ENCODE measurements around the gene KDELR1. TPM values are rescaled to one million over a fixed set of nuclear protein-coding genes. Genes with fewer than 3 reads are reported as not detected.

KDELR1 gene
- total and polyA plus RNA-seq, 9 of the 15 experiments (the other 6 are each of a cell fraction or from before 2014, with no cell fraction given), result 6.1 to 165 (median 58.5) TPM

- intact Hi-C loops (cut with micrococcal nuclease) (no loop called here), in situ Hi-C loops (cut with MboI) (no loop called here)
- Histone ChIP-seq H3K4me1 (replicated peaks in 1 of 2; ENCODE audit: control insufficient read depth in 2 of 2, insufficient read depth in 2 of 2, low read length in 2 of 2) (peaks cover 9 to 13% of the 10 kb centered on the region in 2 experiments; a peak in 4 of 5 replicates), H3K9me3 (replicated peaks; ENCODE audit: control insufficient read depth, insufficient read depth, low read depth, low read length) (no peaks in the 10 kb centered on the region), H4K20me1 (replicated peaks; ENCODE audit: control insufficient read depth, insufficient read depth, low read length) (no peaks in the 10 kb centered on the region), H3K27me3 (ENCODE audit: control insufficient read depth in 2 of 2, insufficient read depth in 2 of 2, low read length in 2 of 2) (no peaks in the 10 kb centered on the region), H2AFZ (ENCODE audit: low read depth, low read length) (0 out of 2 replicates have a peak overlapping the region, but pooled peaks have one; percentile 33), H3K79me2 (ENCODE audit: control insufficient read depth, insufficient read depth, low read length) (no peaks in the 10 kb centered on the region), H3K9ac (ENCODE audit: insufficient read depth in 1 of 2, low read depth in 2 of 2, low read length in 2 of 2) (peak overlapping the region in 1 of 2 experiments; percentile 70; a peak in 1 of 4 replicates), H3K4me2 (ENCODE audit: insufficient read depth, low read length) (no peak overlapping the region), H3K36me3 (ENCODE audit: control insufficient read depth, insufficient read depth, low read length) (no peaks in the 10 kb centered on the region), H3K9me1 (ENCODE audit: control insufficient read depth, insufficient read depth, low read length) (no peaks in the 10 kb centered on the region), H3K27ac (ENCODE audit: extremely low read depth, low read depth, low read length) (peak overlapping the region; percentile 30), H3K4me3 (no peak overlapping the region)
- BruUV-seq (replicated peaks), result no TSS peak
- POLR2A ChIA-PET, result interaction anchor here (1.0 to 1.4 kb wide), 3 partner anchors 9 to 29 kb away, joined by 3 to 7 read pairs (median 4); no protein-coding TSS in a partner anchor
- CTCF ChIA-PET (ENCODE audit: low intra/inter-chr PET ratio), result no interaction called here
- no peak for FAIRE-seq
- 54% methylated on average over 13 of the region's 15 CpGs for WGBS (ENCODE audit: insufficient coverage, low coverage, missing lambda C conversion rate)
- peak; percentile 13; the same call in 2 of the 3 replicates for ATAC-seq
- peak; percentile 36 to 62 (median 42) for DNase-seq (ENCODE audit: extremely low read depth in 1 of 4, low spot score in 3 of 4)
- no peak for TF ChIP-seq ZNF274 (IDR thresholded peaks at IDR 0.05; ENCODE audit: borderline replicate concordance, low read depth, low read length)
- no peak for TF ChIP-seq ZNF217 (CRISPR knock-in tag; IDR thresholded peaks at IDR 0.05)
- TF ChIP-seq LEF1 (IDR thresholded peaks at IDR 0.05), result peak; percentile 44; the same call in 1 of the 2 replicates
- TF ChIP-seq CEBPG (CRISPR knock-in tag; IDR thresholded peaks at IDR 0.05), result no peak
- TF ChIP-seq CEBPG (tag; conservative IDR thresholded peaks at IDR 0.05 in 1 of 2, IDR thresholded peaks at IDR 0.05 in 1 of 2), result no peak
- no peak for TF ChIP-seq GATAD2A (IDR thresholded peaks at IDR 0.05)
- TF ChIP-seq ZNF655 (CRISPR knock-in tag; IDR thresholded peaks at IDR 0.05), result no peak
- TF ChIP-seq KAT2B (IDR thresholded peaks at IDR 0.05; ENCODE audit: low read depth, low read length), result no peak
- TF ChIP-seq CREBBP (IDR thresholded peaks at IDR 0.05; ENCODE audit: low read depth, low read length), result no peak
- TF ChIP-seq NFXL1 (CRISPR knock-in tag; IDR thresholded peaks at IDR 0.05), result no peak
- TF ChIP-seq SRSF3 (IDR thresholded peaks at IDR 0.05; ENCODE audit: insufficient read depth, low read length), result no peak
- TF ChIP-seq ESRRA (IDR thresholded peaks at IDR 0.05; ENCODE audit: borderline replicate concordance, low read depth), result peak; percentile 92
- 0 out of 2 replicates have a peak, but pooled peaks have one; percentile 12 for TF ChIP-seq DPF2 (IDR thresholded peaks at IDR 0.05)
- no peak for TF ChIP-seq ZNF518B (CRISPR knock-in tag; IDR thresholded peaks at IDR 0.05)
- peak; percentile 98 for TF ChIP-seq ZBTB33 (CRISPR knock-in tag; IDR thresholded peaks at IDR 0.05)
- no peak for TF ChIP-seq HDAC3 (IDR thresholded peaks at IDR 0.05; ENCODE audit: borderline replicate concordance, partially characterized antibody)
Measured at GRCh38 chr19:48354332-48354992, 36.9 kb downstream of the KDELR1 start.

All from K562 (cell line).